Measurements from ENCODE around the gene SCG3.
A peak's percentile ranks its signal among the peaks of the same experiment; 100 is the strongest.
"Not testable (repeated sequence)": the region's sequence is repeated elsewhere in the genome, so short reads cannot be mapped to it uniquely, and the experiment has no call there.

Gene SCG3

GRCh38 chr15:51681303-51681963, at the start of gene SCG3:
SCG3 (plus strand) TSS chr15:51681503; CDS start chr15:51681756, 253 bp downstream.
- DNase-seq (ENCODE audit: low spot score): no peak

DNA sequence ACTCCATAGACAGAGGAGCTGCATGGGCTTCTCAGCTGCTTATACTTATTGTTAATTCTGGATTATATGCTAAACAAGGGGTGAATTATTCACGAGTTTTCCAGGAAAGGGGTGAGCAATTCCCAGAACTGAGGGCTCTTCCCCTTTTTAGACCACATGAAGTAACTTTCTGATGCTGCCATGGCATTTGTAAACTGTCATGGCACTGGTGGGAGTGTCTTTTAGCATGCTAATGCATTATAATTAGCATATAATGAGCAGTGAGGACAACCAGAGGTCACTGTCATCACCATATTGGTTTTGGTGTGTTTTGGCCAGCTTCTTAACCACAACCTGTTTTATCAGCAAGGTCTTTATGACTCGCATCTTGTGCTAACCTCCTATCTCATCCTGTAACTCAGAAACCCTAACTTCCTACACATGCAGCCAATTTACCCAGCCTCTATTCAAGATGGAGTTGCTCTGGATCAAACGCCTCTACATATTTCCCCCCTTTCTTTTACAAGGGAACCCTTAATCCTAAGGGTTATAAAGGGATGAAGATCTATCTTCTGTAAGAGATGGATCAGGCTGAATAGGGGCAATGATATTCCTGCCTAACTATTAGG, 46.6 kb upstream of the SCG3 start:
- no peak for DNase-seq (ENCODE audit: low spot score)

DNA sequence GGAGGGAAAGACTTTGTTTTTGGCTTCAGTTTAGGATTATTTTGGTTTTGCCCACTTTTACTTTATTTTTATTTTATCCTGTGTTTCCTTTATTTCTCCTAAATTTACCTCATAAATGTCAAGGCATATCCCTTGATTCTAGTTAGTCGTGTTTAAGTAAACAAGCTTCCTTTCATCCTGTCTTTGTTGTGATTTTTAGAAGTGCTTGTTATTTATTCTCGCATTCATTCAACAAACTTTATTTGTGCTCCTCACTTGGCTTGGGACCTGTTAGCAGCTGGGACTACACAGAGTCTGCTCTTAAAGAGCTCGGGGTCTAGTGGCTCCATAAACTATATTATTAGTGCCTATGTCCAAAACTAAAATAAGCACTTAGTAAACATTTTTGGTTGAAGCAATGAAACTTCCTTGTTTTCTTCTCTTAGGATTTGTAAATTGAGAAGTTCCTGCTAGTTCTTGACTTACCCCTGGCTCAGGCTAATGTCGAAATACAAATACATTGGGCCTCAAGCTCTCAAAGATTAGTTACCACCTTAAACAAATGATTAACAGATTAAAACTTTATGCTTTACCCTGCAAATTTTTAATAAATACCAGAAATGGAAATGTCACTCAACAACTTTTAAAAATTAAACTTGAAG, 39.7 kb upstream of the SCG3 start:
- DNase-seq (ENCODE audit: low spot score): no peak

- no peak for DNase-seq (ENCODE audit: low spot score)
These were observed 38.6 kb upstream of the SCG3 start for GRCh38 chr15:51642696-51643095.

DNA sequence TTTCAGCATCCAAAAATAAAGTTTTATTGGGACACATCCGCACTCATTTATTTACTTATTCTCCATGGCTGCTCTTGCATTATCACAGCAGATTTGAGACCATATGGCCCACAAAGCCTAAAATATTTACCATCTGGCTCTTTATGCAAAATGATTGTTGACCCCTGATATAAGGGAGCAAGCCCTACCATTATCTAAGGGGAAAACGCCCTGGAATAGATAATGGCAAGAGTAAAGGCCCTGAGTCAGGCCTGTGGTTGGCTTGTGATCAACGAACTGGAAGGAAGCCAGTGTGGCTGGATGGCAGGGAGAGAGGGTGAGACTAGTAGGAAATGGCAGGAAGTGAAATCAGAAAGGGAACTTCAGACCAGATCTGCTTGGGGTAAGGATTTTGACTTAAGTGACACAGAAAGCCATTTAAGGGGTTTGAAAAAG, 34.2 kb upstream of the SCG3 start:
- DNase-seq (ENCODE audit: low spot score): peak; percentile 47

DNA sequence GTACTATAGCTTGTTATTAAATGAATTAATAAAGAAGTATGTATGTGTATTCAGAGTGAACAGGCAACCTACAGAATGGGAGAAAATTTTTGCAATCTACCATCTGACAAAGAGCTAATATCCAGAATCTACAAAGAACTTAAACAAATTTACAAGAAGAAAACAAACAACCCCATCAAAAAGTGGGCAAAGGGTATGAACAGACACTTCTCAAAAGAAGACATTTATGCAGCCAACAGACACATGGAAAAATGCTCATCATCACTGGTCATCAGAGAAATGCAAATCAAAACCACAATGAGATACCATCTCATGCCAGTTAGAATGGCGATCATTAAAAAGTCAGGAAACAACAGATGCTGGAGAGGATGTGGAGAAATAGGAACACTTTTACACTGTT, 33.2 kb upstream of the SCG3 start:
- DNase-seq (ENCODE audit: low spot score): not testable (repeated sequence)

- not testable (repeated sequence) for DNase-seq (ENCODE audit: low spot score)
These were observed 32.7 kb upstream of the SCG3 start for GRCh38 chr15:51648643-51649042.

- peak; percentile 86 for DNase-seq (ENCODE audit: low spot score)
These were observed 31.4 kb upstream of the SCG3 start for GRCh38 chr15:51649659-51650521.

GRCh38 chr15:51652084-51652668, 29.1 kb upstream of the SCG3 start:
- DNase-seq (ENCODE audit: low spot score): no peak

- not testable (repeated sequence) for DNase-seq (ENCODE audit: low spot score)
These were observed 25.8 kb upstream of the SCG3 start for GRCh38 chr15:51655401-51656057.

- no peak for DNase-seq (ENCODE audit: low spot score)
These were observed 22.6 kb upstream of the SCG3 start for GRCh38 chr15:51658664-51659063.

GRCh38 chr15:51661072-51661471, 20.2 kb upstream of the SCG3 start:
- no peak for DNase-seq (ENCODE audit: low spot score)

- no peak for DNase-seq (ENCODE audit: low spot score)
These were observed 13.8 kb upstream of the SCG3 start for GRCh38 chr15:51667478-51667877.

DNA sequence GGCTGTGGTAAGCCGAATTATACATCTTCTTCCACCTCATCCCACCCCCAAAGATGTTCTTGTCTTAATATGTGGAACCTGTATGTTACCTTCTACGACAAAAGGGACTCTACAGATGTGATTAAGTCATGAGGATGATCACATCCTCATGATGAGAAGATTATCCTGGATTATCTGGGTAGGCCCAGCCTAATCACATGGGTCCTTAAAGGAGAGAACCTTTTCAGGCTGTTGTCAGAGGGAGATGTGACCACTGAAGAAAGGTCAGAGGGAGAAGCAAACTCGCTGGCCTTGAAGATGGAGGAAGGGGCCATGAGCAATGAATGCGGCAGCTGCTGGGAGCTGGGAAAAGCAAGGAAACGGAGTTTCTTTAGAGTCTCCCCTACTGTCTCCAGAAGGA, 12.9 kb upstream of the SCG3 start:
- DNase-seq (ENCODE audit: low spot score): no peak

- DNase-seq (ENCODE audit: low spot score): no peak
These were observed 11.9 kb upstream of the SCG3 start for GRCh38 chr15:51669381-51669780.

DNA sequence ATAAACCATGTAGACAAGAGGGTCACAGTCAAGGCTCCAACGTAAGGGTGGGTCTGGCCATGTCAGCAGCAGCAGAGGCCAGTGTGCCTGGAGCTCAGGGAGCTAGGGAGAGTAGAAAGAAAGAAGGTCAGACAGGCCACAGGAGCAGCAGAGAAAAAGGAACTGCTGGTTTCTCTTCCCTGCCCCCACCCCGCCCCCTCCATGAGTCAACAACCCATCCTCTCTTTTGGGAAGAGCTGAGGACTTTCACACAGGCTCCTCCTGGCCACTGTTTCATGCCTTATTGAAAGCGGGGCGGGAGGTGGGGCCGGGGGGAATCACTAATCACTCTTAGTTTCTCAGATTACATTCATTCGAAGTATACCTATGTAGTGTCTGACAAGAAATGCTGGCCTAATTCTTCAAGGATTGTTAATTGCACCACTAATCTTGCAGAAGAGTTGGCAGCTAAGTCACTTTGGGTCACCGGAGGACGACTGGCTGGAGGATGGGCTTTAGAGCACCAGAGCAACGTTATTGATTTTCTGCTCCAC, 9.1 kb upstream of the SCG3 start:
- no peak for DNase-seq (ENCODE audit: low spot score)

DNA sequence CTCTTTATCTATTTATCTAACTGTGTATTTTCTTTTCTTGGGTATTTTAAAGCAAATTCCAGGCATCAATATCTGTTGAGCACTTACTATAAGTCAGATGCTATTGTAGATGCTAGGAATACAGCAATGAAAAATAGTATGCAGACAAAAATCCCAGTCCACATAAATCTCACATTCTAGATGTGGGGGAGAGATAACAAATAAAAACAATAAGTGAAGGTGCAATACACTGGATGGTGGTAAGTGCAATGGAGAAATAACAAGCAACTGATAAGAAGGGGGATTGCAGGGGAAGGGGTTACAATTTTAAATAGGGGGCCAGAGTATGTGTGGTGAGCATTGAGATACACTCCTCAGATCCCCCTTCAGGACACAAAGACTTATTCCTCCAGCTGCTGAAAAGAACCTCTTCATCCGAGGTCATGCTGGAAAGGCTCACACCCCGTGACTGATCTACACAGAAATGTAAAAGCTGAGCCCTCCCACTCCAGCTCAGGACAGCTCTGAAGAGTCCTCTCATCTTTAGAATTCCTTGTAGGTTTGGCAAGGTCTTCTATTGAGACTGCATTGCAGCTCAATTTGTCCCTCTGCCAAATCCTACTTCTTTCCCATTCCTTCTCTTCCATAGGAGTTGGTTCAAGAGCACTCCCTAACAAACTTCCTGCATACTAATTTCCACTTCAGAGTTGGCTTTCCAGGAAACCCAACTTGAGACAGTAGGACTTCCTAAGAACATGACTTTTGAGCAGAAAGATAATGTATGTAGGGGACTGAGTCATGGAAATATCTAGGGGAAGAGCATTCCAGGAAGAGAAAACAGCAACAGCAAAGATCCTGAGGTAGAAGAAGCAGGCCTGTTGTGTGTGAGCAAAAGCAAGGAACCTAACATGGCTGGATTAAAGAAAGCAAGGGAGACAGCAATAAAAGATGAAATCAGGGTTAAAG, 8.1 kb upstream of the SCG3 start:
- no peak for DNase-seq (ENCODE audit: low spot score)

GRCh38 chr15:51675234-51675633, 6.1 kb upstream of the SCG3 start:
- DNase-seq (ENCODE audit: low spot score): no peak

GRCh38 chr15:51677021-51677420, 4.3 kb upstream of the SCG3 start:
- DNase-seq (ENCODE audit: low spot score): no peak

- no peak for DNase-seq (ENCODE audit: low spot score)
These were observed 3.9 kb upstream of the SCG3 start for GRCh38 chr15:51677452-51677851.
